K562 (cell line): ENCODE data around the gene NOM1. TPM values are rescaled to one million over a fixed set of nuclear protein-coding genes. Genes with fewer than 3 reads are reported as not detected.

Experiments
- ATAC-seq: fragments of 200-7000 bp; cut with Tn5 transposase; 3 replicates; pipeline ENCODE4 v1.9.1; 2020; ENCODE audit warnings: moderate library complexity
- BruUV-seq: library from RNA; stranded (reverse); fragments of 400-500 nt; replicated peaks from 2 replicates; lab custom pipeline; 2021; lab: Mats Ljungman, UMichigan
- CTCF ChIA-PET: fragments of 300-600 bp; formaldehyde crosslinking; extraction: SDS; loops from one replicate; lab custom pipeline; 2021; ENCODE audit warnings: low intra/inter-chr PET ratio; lab: Yijun Ruan, JAX
- POLR2A ChIA-PET: fragments of 300-600, 350-650 bp; sonication (Branson Sonifier 250); formaldehyde crosslinking; extraction: SDS; loops from one replicate; lab custom pipeline; 2021; ENCODE audit warnings: antibody characterized with exemption, inconsistent platforms; lab: Yijun Ruan, JAX
- DNase-seq, 4 experiments: peaks; one replicate each; pipeline versions ENCODE4 v3.0.0 to v3.0.0-alpha.2; 2011 to 2018; ENCODE audit warnings: low spot score in 3 of 4, mixed read lengths in 3 of 4; ENCODE audit errors: extremely low read depth in 1 of 4
- FAIRE-seq: peaks from 2 replicates; lab custom pipeline; 2011; peaks lifted over from hg19 to GRCh38; lab: Jason Lieb, UNC
- H2AFZ ChIP-seq: 2 replicates; pipeline ENCODE4 v1.6.0; 2011; ENCODE audit warnings: low read depth, low read length, control low read depth, inconsistent platforms
- H3K27ac ChIP-seq: fragments of 200-600 bp; 3 replicates; pipeline ENCODE4 v1.8.0; 2011; ENCODE audit warnings: low read depth, mild to moderate bottlenecking, control low read depth, inconsistent platforms, low read length, moderate library complexity, mixed read lengths; ENCODE audit errors: extremely low read depth
- H3K27me3 ChIP-seq, 2 experiments: fragments of 300-600 bp in 1 of 2; 2 replicates in 1 of 2; 3 replicates in 1 of 2; pipeline versions ENCODE4 v1.6.0 to v1.8.0; 2011; ENCODE audit warnings: inconsistent platforms in 2 of 2, low read length in 2 of 2, mild to moderate bottlenecking in 1 of 2, mixed read lengths in 1 of 2, moderate library complexity in 1 of 2; ENCODE audit not compliant: control insufficient read depth in 2 of 2, insufficient read depth in 2 of 2
- H3K36me3 ChIP-seq: fragments of 300-600 bp; 3 replicates; pipeline ENCODE4 v1.8.0; 2011; ENCODE audit warnings: mild to moderate bottlenecking, low read length, inconsistent platforms; ENCODE audit not compliant: control insufficient read depth, insufficient read depth
- H3K4me1 ChIP-seq, 2 experiments: fragments of 200-600 bp in 1 of 2; replicated peaks in 1 of 2; 2 replicates in 1 of 2; 3 replicates in 1 of 2; pipeline versions ENCODE4 v1.5.1 to v1.8.0; 2011; ENCODE audit warnings: inconsistent platforms in 2 of 2, low read length in 2 of 2, mild to moderate bottlenecking in 1 of 2, mixed read lengths in 1 of 2, moderate library complexity in 1 of 2; ENCODE audit not compliant: control insufficient read depth in 2 of 2, insufficient read depth in 2 of 2
- H3K4me2 ChIP-seq: 2 replicates; pipeline ENCODE4 v1.6.1; 2011; ENCODE audit warnings: low read length, control low read depth, inconsistent platforms, mixed read lengths; ENCODE audit not compliant: insufficient read depth
- H3K4me3 ChIP-seq: fragments of 200-600 bp; sonication (generic), shearing (Covaris generic); 2 replicates; pipeline ENCODE4 v1.5.1; 2016; ENCODE audit warnings: control low read depth, inconsistent platforms
- H3K79me2 ChIP-seq: fragments of 200-600 bp; 3 replicates; pipeline ENCODE4 v1.8.0; 2011; ENCODE audit warnings: low read length, inconsistent platforms; ENCODE audit not compliant: control insufficient read depth, insufficient read depth
- H3K9ac ChIP-seq, 2 experiments: 2 replicates each; pipeline versions ENCODE4 v1.6.0 to v1.6.1; 2011; ENCODE audit warnings: low read depth in 2 of 2, low read length in 2 of 2, control low read depth in 1 of 2, inconsistent platforms in 1 of 2, mild to moderate bottlenecking in 1 of 2, mixed read lengths in 1 of 2; ENCODE audit not compliant: insufficient read depth in 1 of 2
- H3K9me1 ChIP-seq: one replicate; pipeline ENCODE4 v1.6.0; 2011; ENCODE audit warnings: inconsistent platforms, mild to moderate bottlenecking, low read length, moderate library complexity; ENCODE audit not compliant: control insufficient read depth, insufficient read depth
- H3K9me3 ChIP-seq: replicated peaks from 2 replicates; pipeline ENCODE4 v1.5.1; 2011; ENCODE audit warnings: low read depth, low read length, inconsistent platforms; ENCODE audit not compliant: control insufficient read depth, insufficient read depth
- H4K20me1 ChIP-seq: replicated peaks from 2 replicates; pipeline ENCODE4 v1.6.1; 2011; ENCODE audit warnings: low read length, inconsistent platforms, mixed read lengths; ENCODE audit not compliant: control insufficient read depth, insufficient read depth
- ARID1B ChIP-seq: fragments of 450-650 bp; IDR thresholded peaks from 2 replicates; pipeline ENCODE4 v1.6.1; 2016; ENCODE audit warnings: antibody characterized with exemption, mild to moderate bottlenecking, inconsistent platforms
- BMI1 ChIP-seq: fragments of 150-350 bp; IDR thresholded peaks from 2 replicates; pipeline ENCODE4 v1.6.1; 2014; ENCODE audit warnings: low read length
- BRD4 ChIP-seq: fragments of 200-600 bp; sonication (generic); IDR thresholded peaks from 2 replicates; pipeline ENCODE4 v1.6.1; 2017; ENCODE audit warnings: inconsistent platforms
- E2F6 ChIP-seq, 2 experiments: IDR thresholded peaks; 2 replicates each; pipeline ENCODE4 v1.6.1; 2011; ENCODE audit warnings: borderline replicate concordance in 1 of 2, control low read depth in 1 of 2, low read depth in 1 of 2, low read length in 1 of 2, mild to moderate bottlenecking in 1 of 2, mixed read lengths in 1 of 2, moderate library complexity in 1 of 2; ENCODE audit not compliant: insufficient read depth in 1 of 2, insufficient read length in 1 of 2, poor library complexity in 1 of 2, severe bottlenecking in 1 of 2; ENCODE audit errors: extremely low read depth in 1 of 2
- TCF15 ChIP-seq: fragments of 250-450 bp; sonication (Bioruptor Pico); IDR thresholded peaks from 2 replicates; pipeline ENCODE4 v1.8.0; 2022; ENCODE audit warnings: moderate library complexity, mild to moderate bottlenecking, inconsistent platforms
- ZBTB33 ChIP-seq: sonication (generic); formaldehyde crosslinking; IDR thresholded peaks from 2 replicates; pipeline ENCODE4 v1.8.1; 2023; ENCODE audit warnings: mild to moderate bottlenecking, missing genetic modification reagents
- ZBTB49 ChIP-seq: sonication (generic); formaldehyde crosslinking; IDR thresholded peaks from 2 replicates; pipeline ENCODE4 v1.8.0; 2022; ENCODE audit warnings: missing genetic modification reagents, mild to moderate bottlenecking, borderline replicate concordance
- ZFX ChIP-seq: sonication (generic); formaldehyde crosslinking; IDR thresholded peaks from 2 replicates; pipeline ENCODE4 v1.8.0; 2022; ENCODE audit warnings: mild to moderate bottlenecking, missing genetic modification reagents, moderate library complexity
- ZKSCAN3 ChIP-seq: fragments of 250-450 bp; sonication (Bioruptor Pico); IDR thresholded peaks from 2 replicates; pipeline ENCODE4 v1.4.0; 2020
- WGBS: fragments of 100-300 bp; shearing (Covaris generic); methylation state at CpG from one replicate; pipeline ENCODE4 v1.1.6; 2016; ENCODE audit warnings: low coverage, mixed read lengths; ENCODE audit not compliant: insufficient coverage; ENCODE audit errors: missing lambda C conversion rate; 5-methylcytosine and 5-hydroxymethylcytosine counted together
- in situ Hi-C: fragments of 300-500 bp; cut with MboI; formaldehyde crosslinking; loops from 4 replicates; pipeline ENCODE4 v1.15.0; 2018; ENCODE audit warnings: inconsistent platforms, mixed read lengths
- intact Hi-C: fragments of 100-400 bp; cut with micrococcal nuclease; formaldehyde crosslinking; loops from 2 replicates; pipeline ENCODE4 v1.14.2; 2022
- polyA plus RNA-seq, 8 experiments: library from polyadenylated mRNA; depleted of rRNA in 4 of 8; stranded (reverse) in 5 of 8; unstranded in 3 of 8; fragments of >200 nt; fragmentation: Nextera tagmentation in 2 of 8; fragmentation: Illumina TruSeq in 1 of 8; extraction: Ambion mirVana in 2 of 8; extraction: Trizol in 1 of 8; gene quantifications; 2 replicates each; pipeline versions ENCODE4 v1.2.1 to v1.2.3, GENCODE V29; 2011 to 2014; ENCODE audit warnings: inconsistent platforms in 1 of 8, missing spikeins in 1 of 8
- total RNA-seq, 7 experiments: library from RNA; depleted of rRNA in 6 of 7; stranded (reverse); fragments of >200 nt in 6 of 7; fragmentation: Illumina TruSeq in 2 of 7; extraction: Trizol in 2 of 7; gene quantifications; 2 replicates each; pipeline versions ENCODE4 v1.2.1 to v1.2.3, GENCODE V29; 2011 to 2021; ENCODE audit warnings: low replicate concordance in 1 of 7
- TF ChIP-seq, protein P1 (sequence below): fragments of 250-450 bp; sonication (Bioruptor Pico); IDR thresholded peaks from 2 replicates; pipeline ENCODE4 v1.8.0; 2022; ENCODE audit warnings: inconsistent platforms
- TF ChIP-seq, protein P2 (sequence below), 3 experiments: fragments of 200-800 bp in 1 of 3; sonication (Bioruptor generic) in 1 of 3; sonication (generic) in 1 of 3; formaldehyde crosslinking in 1 of 3; IDR thresholded peaks; 2 replicates each; pipeline versions ENCODE4 v1.6.1 to v1.8.0; 2016 to 2022; ENCODE audit warnings: mild to moderate bottlenecking in 2 of 3, missing compliant biosample characterization in 2 of 3, missing genetic modification characterization in 2 of 3, missing genetic modification reagents in 1 of 3

NOM1 gene
- total and polyA plus RNA-seq, 9 of the 15 experiments (the other 6 are each of a cell fraction or from before 2014, with no cell fraction given): 6.8 to 47.3 (median 37.4) TPM

DNA sequence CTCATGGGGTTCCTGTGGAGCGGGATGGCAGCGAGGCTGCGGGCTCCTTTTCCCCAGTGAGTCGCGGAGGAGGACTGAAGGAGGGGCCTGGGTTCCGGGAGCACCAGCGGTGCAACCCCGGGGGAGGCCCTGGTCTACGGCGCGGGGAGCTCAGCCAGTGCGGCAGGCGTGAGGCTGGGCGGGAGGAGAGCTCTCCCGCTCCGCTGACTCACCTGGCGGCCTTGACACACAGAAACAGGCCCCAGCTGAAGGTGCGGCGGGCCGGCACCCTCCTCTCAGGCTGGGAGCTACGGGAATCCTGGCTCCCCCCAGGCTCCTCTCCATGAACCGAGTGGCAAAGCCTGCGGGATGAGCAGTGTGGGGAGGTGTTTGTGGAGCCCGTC, 6.8 kb upstream of the NOM1 start:
- POLR2A ChIA-PET: interaction anchor here (0.6 to 1.3 kb wide), 6 partner anchors 10 to 688 kb away, joined by 3 to 5 read pairs (median 4); partner anchors contain the start of gene LMBR1
- H3K27me3 ChIP-seq: peaks cover 25 to 33% of the 10 kb centered on the region in 2 experiments
- 0 out of 2 replicates have a peak overlapping the region, but pooled peaks have one; percentile 41 for H2AFZ ChIP-seq
- peaks cover 10% of the 10 kb centered on the region for H3K9me3 ChIP-seq
- H3K4me3 ChIP-seq: no peak overlapping the region
- peaks cover under 1 to 31% of the 10 kb centered on the region in 2 experiments; a peak in 3 of 5 replicates for H3K4me1 ChIP-seq
- H3K9me1 ChIP-seq: no peaks in the 10 kb centered on the region
- peak in 1 of 4 experiments; percentile 24 for DNase-seq
- TF ChIP-seq ARID1B: no peak
- no peak for TF ChIP-seq ZKSCAN3 (CRISPR knock-in tag)
- no peak for TF ChIP-seq BMI1
- TF ChIP-seq E2F6 (IDR thresholded peaks at IDR 0.05; ENCODE audit: borderline replicate concordance in 1 of 2, extremely low read depth in 1 of 2, insufficient read depth in 1 of 2, insufficient read length in 1 of 2, low read depth in 1 of 2, low read length in 1 of 2, poor library complexity in 1 of 2, severe bottlenecking in 1 of 2): peak in 1 of 2 experiments; percentile 41
- no peak for TF ChIP-seq ZFX (CRISPR knock-in tag)
- TF ChIP-seq ZBTB49: no peak
- TF ChIP-seq TCF15: no peak
- no peak for TF ChIP-seq BRD4
- TF ChIP-seq, protein P1, sequence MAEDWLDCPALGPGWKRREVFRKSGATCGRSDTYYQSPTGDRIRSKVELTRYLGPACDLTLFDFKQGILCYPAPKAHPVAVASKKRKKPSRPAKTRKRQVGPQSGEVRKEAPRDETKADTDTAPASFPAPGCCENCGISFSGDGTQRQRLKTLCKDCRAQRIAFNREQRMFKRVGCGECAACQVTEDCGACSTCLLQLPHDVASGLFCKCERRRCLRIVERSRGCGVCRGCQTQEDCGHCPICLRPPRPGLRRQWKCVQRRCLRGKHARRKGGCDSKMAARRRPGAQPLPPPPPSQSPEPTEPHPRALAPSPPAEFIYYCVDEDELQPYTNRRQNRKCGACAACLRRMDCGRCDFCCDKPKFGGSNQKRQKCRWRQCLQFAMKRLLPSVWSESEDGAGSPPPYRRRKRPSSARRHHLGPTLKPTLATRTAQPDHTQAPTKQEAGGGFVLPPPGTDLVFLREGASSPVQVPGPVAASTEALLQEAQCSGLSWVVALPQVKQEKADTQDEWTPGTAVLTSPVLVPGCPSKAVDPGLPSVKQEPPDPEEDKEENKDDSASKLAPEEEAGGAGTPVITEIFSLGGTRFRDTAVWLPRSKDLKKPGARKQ (CRISPR knock-in tag): no peak
- TF ChIP-seq, protein P2, sequence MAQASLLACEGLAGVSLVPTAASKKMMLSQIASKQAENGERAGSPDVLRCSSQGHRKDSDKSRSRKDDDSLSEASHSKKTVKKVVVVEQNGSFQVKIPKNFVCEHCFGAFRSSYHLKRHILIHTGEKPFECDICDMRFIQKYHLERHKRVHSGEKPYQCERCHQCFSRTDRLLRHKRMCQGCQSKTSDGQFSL (CRISPR knock-in tag; IDR thresholded peaks at IDR 0.05): no peak
- TF ChIP-seq, protein P2 (tag; IDR thresholded peaks at IDR 0.05): no peak
- peak; percentile 68 for TF ChIP-seq ZBTB33 (CRISPR knock-in tag)
- in situ Hi-C loops (no loop called here), intact Hi-C loops (no loop called here)
- no peaks in the 10 kb centered on the region for H3K36me3 ChIP-seq
- CTCF ChIA-PET: no interaction called here
- no peaks in the 10 kb centered on the region for H3K79me2 ChIP-seq
- no peak overlapping the region for H3K27ac ChIP-seq
- no peaks in the 10 kb centered on the region for H4K20me1 ChIP-seq
- ATAC-seq: peak; percentile 11; the same call in 2 of the 3 replicates
- peak overlapping the region in 1 of 2 experiments; percentile 78; a peak in 2 of 4 replicates for H3K9ac ChIP-seq
- BruUV-seq: no TSS peak
- WGBS: 52% methylated on average over 22 of the region's 24 CpGs
- FAIRE-seq: no peak
- H3K4me2 ChIP-seq: no peak overlapping the region
